Heart right ventricle (tissue), 16 donors: ENCODE results near the gene HTR1D. TPM values are rescaled to one million over a fixed set of nuclear protein-coding genes. Genes with fewer than 3 reads are reported as not detected.

Source experiments
- ATAC-seq, 8 donors: fragments of 200-7000 bp; cut with Tn5 transposase; one replicate each; pipeline ENCODE4 v1.9.1; 2020; ENCODE audit warnings: mild to moderate bottlenecking in 8 of 8, moderate library complexity in 8 of 8, moderate number of reproducible peaks in 1 of 8
- DNase-seq, 2 donors: peaks; one replicate each; pipeline ENCODE4 v3.0.0-alpha.2; 2020
- H3K27ac ChIP-seq, 10 donors: fragments of 200-600 bp; sonication (generic) in 2 of 10; one replicate each; pipeline versions ENCODE4 v1.5.0 to v1.8.0; 2020 to 2022; ENCODE audit warnings: mild to moderate bottlenecking in 3 of 10
- H3K27me3 ChIP-seq, 7 donors: fragments of 200-600 bp; one replicate each; pipeline ENCODE4 v1.8.0; 2021 to 2022; ENCODE audit warnings: mild to moderate bottlenecking in 2 of 7
- H3K36me3 ChIP-seq, 9 donors: fragments of 200-600 bp; sonication (generic) in 1 of 9; one replicate each; pipeline versions ENCODE4 v1.5.0 to v1.8.0; 2020 to 2022; ENCODE audit warnings: mild to moderate bottlenecking in 2 of 9
- H3K4me1 ChIP-seq, 9 donors: fragments of 200-600 bp; sonication (generic) in 1 of 9; one replicate each; pipeline versions ENCODE4 v1.5.0 to v1.8.0; 2020 to 2022; ENCODE audit warnings: mild to moderate bottlenecking in 4 of 9
- H3K4me3 ChIP-seq, 10 donors: fragments of 200-600 bp; sonication (generic) in 2 of 10; one replicate each; pipeline versions ENCODE4 v1.5.0 to v1.8.0; 2020 to 2022; ENCODE audit warnings: mild to moderate bottlenecking in 7 of 10, moderate library complexity in 2 of 10
- H3K9me3 ChIP-seq, 11 donors: fragments of 200-600 bp in 10 of 11; sonication (generic) in 2 of 11; one replicate each; pipeline versions ENCODE4 v1.5.0 to v1.8.0; 2013 to 2022; ENCODE audit warnings: mild to moderate bottlenecking in 2 of 11, control low read depth in 1 of 11, moderate library complexity in 1 of 11
- CTCF ChIP-seq, 9 donors: fragments of 200-600 bp; sonication (generic) in 2 of 9; IDR thresholded peaks; one replicate each; pipeline versions ENCODE4 v1.5.0 to v1.8.0; 2021 to 2022; ENCODE audit warnings: antibody characterized with exemption in 9 of 9, mild to moderate bottlenecking in 5 of 9, moderate library complexity in 1 of 9
- WGBS, 2 donors: extraction: QIAGEN DNeasy Blood & Tissue Kit; methylation state at CpG; one replicate each; pipeline ENCODE4 v1.1.7; 2013; ENCODE audit warnings: inconsistent platforms in 1 of 2; 5-methylcytosine and 5-hydroxymethylcytosine counted together
- intact Hi-C, 10 donors: fragments of 100-400 bp; cut with DNase I; formaldehyde crosslinking; loops; one replicate each; pipeline versions ENCODE4 v1.11.1 to v1.14.2; 2022
- polyA plus RNA-seq, 2 donors: library from polyadenylated mRNA; stranded (reverse); fragments of 200-250 nt; gene quantifications; one replicate each; pipeline ENCODE4 v1.2.3, GENCODE V29; 2013
- total RNA-seq, 10 donors: library from RNA; stranded (reverse); fragmentation: NEBNext Ultra II Directional in 3 of 10; extraction: Animal tissue kit (Norgen Biotek cat#: 25700) in 3 of 10; gene quantifications; one replicate each; pipeline versions ENCODE4 v1.2.1 to v1.2.4, GENCODE V29; 2021 to 2023
- donor health status: Arrhythmogenic right ventricular cardiomyopathy.
- donor health status: ischemic (EF 13 %, LVEDD 7.1; RV severe dilation, severe dysfunction).
- donor health status: healthy with polysubstance abuse.
- donor health status: DM: no; HTN: yes; CAD: no.
- donor health status: DM: no; HTN: no; CAD: no.
- donor health status: ischemic (EF 25% LVEDD 6.9; RV normal size, moderate dysfunction).
- donor health status: ischemic (EF 25% LVEDD 5.7; RV mildly dilated, moderate dysfunction).
- donor health status: healthy.
- donor health status: DM: yes; HTN: yes; CAD: no.
- donor health status: Ischemic cardiomyopathy.
- donor health status: ischemic (EF 35%, LVEDD 5.7; RV mildly dilated, moderate dysfunction).
- donor health status: nonischemic (EF 11% LVEDD 7.7; RV severe dilation, severe dysfunction).
- donor health status: DM: yes; HTN: yes; CAD: no.
- donor health status: PGD.
- donor health status: ischemic (EF 29% LVEDD 5.4; RV normal size, mild dysfunction).
- donor health status: nonischemic (EF 23%, LVEDD 6.1; RV moderate dilation, normal function).

HTR1D gene
- total and polyA plus RNA-seq, 12 donors: 0.01 to 0.07 TPM; not detected in 10

GRCh38 chr1:23148084-23148483 lies 69.2 kb downstream of the HTR1D start:
- intact Hi-C loops: no loop called here
- Histone ChIP-seq H3K36me3 (peaks cover 0 to 18% (median 0%) of the 10 kb centered on the region in 9 donors), H3K4me1 (peaks cover 5 to 54% (median 20%) of the 10 kb centered on the region in 9 donors), H3K27ac (no peak overlapping the region), H3K9me3 (no peaks in the 10 kb centered on the region), H3K27me3 (no peaks in the 10 kb centered on the region), H3K4me3 (no peak overlapping the region)
- 67 to 71% methylated on average over 4 of the region's 4 CpGs for WGBS, 2 donors
- TF ChIP-seq CTCF (IDR thresholded peaks at IDR 0.05): no peak
- DNase-seq (no peak), ATAC-seq (no peak)

Other genes starting within 250 kb of the HTR1D start
- not detected for gene LACTBL1, start 244.6 kb downstream of the HTR1D start, total RNA-seq
- gene LACTBL1, start 244.6 kb downstream of the HTR1D start, polyA plus RNA-seq: not detected
- not detected for gene TEX46, start 201.7 kb downstream of the HTR1D start, total RNA-seq
- not detected for gene TEX46, start 201.7 kb downstream of the HTR1D start, polyA plus RNA-seq
- gene KDM1A, start 198.0 kb downstream of the HTR1D start, total RNA-seq: 10 to 100 TPM; 25.5 to 35.0 (median 27.3) TPM
- gene KDM1A, start 198.0 kb downstream of the HTR1D start, polyA plus RNA-seq: 10 to 100 TPM; 12.4 to 27.7 TPM
- gene LUZP1, start 48.6 kb downstream of the HTR1D start, total RNA-seq: 10 to 100 TPM; 26.3 to 40.1 (median 32.2) TPM
- gene LUZP1, start 48.6 kb downstream of the HTR1D start, polyA plus RNA-seq: 1 to 10 TPM; 6.4 to 7.7 TPM
- gene HNRNPR, start 126.8 kb upstream of the HTR1D start, total RNA-seq: 10 to 100 TPM; 56.7 to 72.7 (median 66.4) TPM
- 10 to 100 TPM; 44.6 to 60.3 TPM for gene HNRNPR, start 126.8 kb upstream of the HTR1D start, polyA plus RNA-seq
- 10 to 100 TPM in 9 of 10 donors, 1 to 10 TPM in 1; 9.4 to 25.5 (median 16.3) TPM for gene ZNF436, start 152.3 kb upstream of the HTR1D start, total RNA-seq
- gene ZNF436, start 152.3 kb upstream of the HTR1D start, polyA plus RNA-seq: 1 to 10 TPM; 3.3 to 4.2 TPM
- gene TCEA3, start 207.2 kb upstream of the HTR1D start, total RNA-seq: 10 to 100 TPM; 56.7 to 93.0 (median 71.8) TPM
- gene TCEA3, start 207.2 kb upstream of the HTR1D start, polyA plus RNA-seq: 10 to 100 TPM; 25.1 to 51.4 TPM